GM12878 (cell line): ENCODE results near the gene PFKFB2. TPM values are rescaled to one million over a fixed set of nuclear protein-coding genes. Genes with fewer than 3 reads are reported as not detected.

Experiments used
- ATAC-seq: fragments of 200-7000 bp; cut with Tn5 transposase; 3 replicates; pipeline ENCODE4 v1.9.1; 2020; ENCODE audit warnings: mild to moderate bottlenecking, moderate library complexity
- BruUV-seq: library from RNA; stranded (reverse); fragments of 400-500 nt; replicated peaks from 2 replicates; lab custom pipeline; 2021; lab: Mats Ljungman, UMichigan
- CTCF ChIA-PET: fragments of 300-600 bp; sonication (Branson Sonifier 250); formaldehyde crosslinking; extraction: SDS; loops from one replicate; lab custom pipeline; 2021; ENCODE audit warnings: inconsistent platforms; lab: Yijun Ruan, JAX
- POLR2A ChIA-PET: fragments of 350-600 bp; formaldehyde crosslinking; extraction: SDS; loops from one replicate; lab custom pipeline; 2021; ENCODE audit warnings: inconsistent platforms; lab: Charles Lee
- RAD21 ChIA-PET: fragments of 300-600 bp; sonication (Branson Sonifier 250); formaldehyde crosslinking; loops from one replicate; lab custom pipeline; 2023; ENCODE audit warnings: antibody characterized with exemption; ENCODE audit not compliant: unreplicated experiment; lab: Charles Lee
- SMC1A ChIA-PET: fragments of 300-600 bp; sonication (Branson Sonifier 250); formaldehyde crosslinking; loops from one replicate; lab custom pipeline; 2023; ENCODE audit not compliant: unreplicated experiment, uncharacterized antibody; lab: Charles Lee
- DNase-seq: peaks from one replicate; pipeline ENCODE4 v3.0.0-alpha.2; 2011; ENCODE audit warnings: low read depth, low spot score
- FAIRE-seq: peaks from 3 replicates; lab custom pipeline; 2011; peaks lifted over from hg19 to GRCh38; lab: Jason Lieb, UNC
- H2AFZ ChIP-seq: 2 replicates; pipeline ENCODE4 v1.6.0; 2011; ENCODE audit warnings: low read depth, low read length, control low read depth; ENCODE audit not compliant: control insufficient read depth
- H3K27ac ChIP-seq: 2 replicates; pipeline ENCODE4 v1.5.1; 2011; ENCODE audit warnings: control low read depth; ENCODE audit not compliant: control insufficient read depth, insufficient read depth
- H3K27me3 ChIP-seq, 2 experiments: replicated peaks in 1 of 2; 2 replicates each; pipeline versions ENCODE4 v1.6.0 to v1.6.1; 2011; ENCODE audit warnings: low read length in 1 of 2; ENCODE audit not compliant: control insufficient read depth in 2 of 2, insufficient read depth in 2 of 2
- H3K36me3 ChIP-seq, 2 experiments: 2 replicates each; pipeline ENCODE4 v1.5.1; 2011; ENCODE audit warnings: low read length in 1 of 2; ENCODE audit not compliant: control insufficient read depth in 2 of 2, insufficient read depth in 2 of 2
- H3K4me1 ChIP-seq: 2 replicates; pipeline ENCODE4 v1.6.1; 2011; ENCODE audit warnings: mild to moderate bottlenecking, low read length, moderate library complexity, mixed read lengths; ENCODE audit not compliant: control insufficient read depth, insufficient read depth
- H3K4me2 ChIP-seq: 2 replicates; pipeline ENCODE4 v1.6.0; 2011; ENCODE audit warnings: control low read depth; ENCODE audit not compliant: control insufficient read depth, insufficient read depth
- H3K4me3 ChIP-seq: fragments of 200-600 bp; sonication (generic); 2 replicates; pipeline ENCODE4 v1.5.1; 2016
- H3K79me2 ChIP-seq: 2 replicates; pipeline ENCODE4 v1.6.0; 2011; ENCODE audit warnings: low read length; ENCODE audit not compliant: control insufficient read depth, insufficient read depth
- H3K9ac ChIP-seq: 2 replicates; pipeline ENCODE4 v1.8.0; 2011; ENCODE audit warnings: low read length, control low read depth, mixed read lengths; ENCODE audit not compliant: control insufficient read depth, insufficient read depth
- H3K9me3 ChIP-seq: replicated peaks from 3 replicates; pipeline ENCODE4 v1.5.1; 2011; ENCODE audit warnings: mild to moderate bottlenecking, low read length; ENCODE audit not compliant: control insufficient read depth, insufficient read depth
- H4K20me1 ChIP-seq: 2 replicates; pipeline ENCODE4 v1.6.0; 2011; ENCODE audit not compliant: control insufficient read depth, insufficient read depth
- BACH1 ChIP-seq: fragments of 450-650 bp; IDR thresholded peaks from 2 replicates; pipeline ENCODE4 v1.6.1; 2017; ENCODE audit warnings: mild to moderate bottlenecking, borderline replicate concordance
- EED ChIP-seq: sonication (generic); IDR thresholded peaks from 2 replicates; pipeline ENCODE4 v1.6.1; 2016; ENCODE audit warnings: antibody characterized with exemption, low read depth
- HCFC1 ChIP-seq: fragments of 150-350 bp; IDR thresholded peaks from 2 replicates; pipeline ENCODE4 v1.6.1; 2014; ENCODE audit warnings: low read length
- IKZF2 ChIP-seq, 2 experiments: fragments of 450-650 bp; IDR thresholded peaks; 2 replicates each; pipeline ENCODE4 v1.6.1; 2017; ENCODE audit warnings: mild to moderate bottlenecking in 2 of 2, moderate library complexity in 2 of 2
- MYC ChIP-seq: IDR thresholded peaks from 2 replicates; pipeline ENCODE4 v1.6.1; 2011; ENCODE audit warnings: mild to moderate bottlenecking, low read length, moderate library complexity, inconsistent platforms; ENCODE audit not compliant: insufficient read depth, insufficient replicate concordance, insufficient read length, severe bottlenecking
- POLR2AphosphoS5 ChIP-seq: IDR thresholded peaks from 2 replicates; pipeline ENCODE4 v1.6.1; 2011; ENCODE audit warnings: mild to moderate bottlenecking, low read length, inconsistent platforms
- RBBP5 ChIP-seq: fragments of 200-600 bp; sonication (generic); conservative IDR thresholded peaks from 2 replicates; pipeline ENCODE4 v1.6.1; 2016
- ZNF622 ChIP-seq: fragments of 450-650 bp; IDR thresholded peaks from 2 replicates; pipeline ENCODE4 v1.6.1; 2017; ENCODE audit warnings: mild to moderate bottlenecking, inconsistent platforms
- ZNF687 ChIP-seq: fragments of 450-650 bp; IDR thresholded peaks from 2 replicates; pipeline ENCODE4 v1.6.1; 2017; ENCODE audit warnings: mild to moderate bottlenecking, moderate library complexity
- WGBS: methylation state at CpG from one replicate; pipeline ENCODE4 v1.1.6; 2016; ENCODE audit warnings: low lambda C conversion rate; ENCODE audit not compliant: insufficient replicate concordance, insufficient coverage; ENCODE audit errors: missing lambda C conversion rate; 5-methylcytosine and 5-hydroxymethylcytosine counted together
- in situ Hi-C: fragments of 300-500 bp; cut with MboI; formaldehyde crosslinking; loops from 9 replicates; pipeline ENCODE4 v1.14.3; 2018; ENCODE audit warnings: mixed read lengths
- intact Hi-C: fragments of 100-400 bp; cut with micrococcal nuclease; formaldehyde crosslinking; loops from one replicate; pipeline ENCODE4 v1.14.2; 2022; ENCODE audit not compliant: unreplicated experiment
- polyA plus RNA-seq, 11 experiments: library from polyadenylated mRNA; depleted of rRNA in 4 of 11; unstranded in 6 of 11; stranded (reverse) in 5 of 11; fragments of >200 nt; fragmentation: Nextera tagmentation in 4 of 11; fragmentation: Illumina TruSeq in 1 of 11; extraction: Ambion mirVana in 4 of 11; extraction: Trizol in 1 of 11; gene quantifications; 1 replicate in 1 of 11; 2 replicates in 10 of 11; pipeline versions ENCODE4 v1.2.1 to v1.2.3, GENCODE V29; 2011 to 2016; ENCODE audit warnings: inconsistent platforms in 2 of 11, missing spikeins in 2 of 11, low read depth in 1 of 11
- total RNA-seq, 4 experiments: library from RNA; depleted of rRNA in 3 of 4; stranded (reverse); fragments of >200 nt in 3 of 4; fragmentation: Illumina TruSeq in 1 of 4; extraction: Trizol in 1 of 4; gene quantifications; 2 replicates each; pipeline versions ENCODE4 v1.2.1 to v1.2.3, GENCODE V29; 2013 to 2021

PFKFB2 gene
- total and polyA plus RNA-seq, 10 of the 15 experiments (the other 5 are each of a cell fraction or from before 2014, with no cell fraction given) = 0.40 to 1.3 (median 1.0) TPM

- Histone ChIP-seq H3K4me2 (no peak overlapping the region), H3K4me3 (no peak overlapping the region), H3K9me3 (no peaks in the 10 kb centered on the region), H3K27me3 (peaks cover 3 to 10% of the 10 kb centered on the region in 2 experiments; a peak in 3 of 4 replicates), H4K20me1 (no peaks in the 10 kb centered on the region), H3K27ac (no peak overlapping the region), H3K4me1 (no peaks in the 10 kb centered on the region), H3K36me3 (no peaks in the 10 kb centered on the region), H3K79me2 (no peaks in the 10 kb centered on the region), H2AFZ (no peak overlapping the region), H3K9ac (no peak overlapping the region)
- CTCF ChIA-PET = interaction anchor here (2.1 kb wide), 1 partner anchor 16 kb away, joined by 7 read pairs; no protein-coding TSS in a partner anchor
- BruUV-seq = no TSS peak
- in situ Hi-C loops = no loop called here
- ATAC-seq (no peak), FAIRE-seq (no peak), DNase-seq (no peak)
- no peak for TF ChIP-seq MYC
- no peak for TF ChIP-seq ZNF687
- no peak for TF ChIP-seq HCFC1
- no peak for TF ChIP-seq EED
- no peak for TF ChIP-seq BACH1
- TF ChIP-seq POLR2AphosphoS5 = no peak
- TF ChIP-seq RBBP5 = no peak
- no peak for TF ChIP-seq ZNF622
- TF ChIP-seq IKZF2 (IDR thresholded peaks at IDR 0.05) = no peak
- intact Hi-C loops = no loop called here
- SMC1A ChIA-PET = interaction anchor here (0.7 kb wide), 2 partner anchors 17 to 44 kb away, joined by 3 read pairs; no protein-coding TSS in a partner anchor
- RAD21 ChIA-PET = interaction anchor here (1.6 kb wide), 1 partner anchor 19 kb away, joined by 3 read pairs; no protein-coding TSS in a partner anchor
- WGBS = 6% methylated on average over 1 of the region's 1 CpG
- POLR2A ChIA-PET = no interaction called here
Measured at GRCh38 chr1:207031016-207031415, 22.1 kb upstream of the PFKFB2 start.
